ENCODE results near the gene UNC13B. TPM values are rescaled to one million over a fixed set of nuclear protein-coding genes. Genes with fewer than 3 reads are reported as not detected.

Gene UNC13B
- total and polyA plus RNA-seq, 2 donors (not counting 3 experiments of a cell fraction or from before 2014, with no cell fraction given) = 30.1 to 46.2 TPM

GRCh38 chr9:35286381-35286780 is 124.6 kb downstream of the UNC13B start:
- TF ChIP-seq MAX (IDR thresholded peaks at IDR 0.05; ENCODE audit: insufficient read depth, insufficient read length) (no peak), POLR2AphosphoS5 (IDR thresholded peaks at IDR 0.05; ENCODE audit: insufficient read depth, low read depth, low read length) (no peak), FOS (IDR thresholded peaks at IDR 0.05; ENCODE audit: borderline replicate concordance, insufficient read depth, low read length) (no peak), GATA2 (IDR thresholded peaks at IDR 0.05; ENCODE audit: insufficient read depth, insufficient read length, low read depth, low read length) (no peak), POLR2A (IDR thresholded peaks at IDR 0.05; ENCODE audit: low read depth, low read length) (no peak), EZH2 (IDR thresholded peaks at IDR 0.05; ENCODE audit: borderline replicate concordance, low read depth, low read length, severe bottlenecking) (no peak), MYC (IDR thresholded peaks at IDR 0.05; ENCODE audit: low read depth, low read length) (no peak), JUN (IDR thresholded peaks at IDR 0.05; ENCODE audit: borderline replicate concordance, insufficient read depth, insufficient read length, low read depth) (no peak)
- TF ChIP-seq, protein P1, sequence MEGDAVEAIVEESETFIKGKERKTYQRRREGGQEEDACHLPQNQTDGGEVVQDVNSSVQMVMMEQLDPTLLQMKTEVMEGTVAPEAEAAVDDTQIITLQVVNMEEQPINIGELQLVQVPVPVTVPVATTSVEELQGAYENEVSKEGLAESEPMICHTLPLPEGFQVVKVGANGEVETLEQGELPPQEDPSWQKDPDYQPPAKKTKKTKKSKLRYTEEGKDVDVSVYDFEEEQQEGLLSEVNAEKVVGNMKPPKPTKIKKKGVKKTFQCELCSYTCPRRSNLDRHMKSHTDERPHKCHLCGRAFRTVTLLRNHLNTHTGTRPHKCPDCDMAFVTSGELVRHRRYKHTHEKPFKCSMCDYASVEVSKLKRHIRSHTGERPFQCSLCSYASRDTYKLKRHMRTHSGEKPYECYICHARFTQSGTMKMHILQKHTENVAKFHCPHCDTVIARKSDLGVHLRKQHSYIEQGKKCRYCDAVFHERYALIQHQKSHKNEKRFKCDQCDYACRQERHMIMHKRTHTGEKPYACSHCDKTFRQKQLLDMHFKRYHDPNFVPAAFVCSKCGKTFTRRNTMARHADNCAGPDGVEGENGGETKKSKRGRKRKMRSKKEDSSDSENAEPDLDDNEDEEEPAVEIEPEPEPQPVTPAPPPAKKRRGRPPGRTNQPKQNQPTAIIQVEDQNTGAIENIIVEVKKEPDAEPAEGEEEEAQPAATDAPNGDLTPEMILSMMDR (IDR thresholded peaks at IDR 0.05; ENCODE audit: extremely low read depth in 1 of 2, insufficient read depth in 1 of 2, low read depth in 1 of 2, low read length in 2 of 2) = no peak
- no peak overlapping the region for H3K9ac ChIP-seq (replicated peaks; ENCODE audit: extremely low read depth, insufficient read depth, low read length)
- H3K4me3 ChIP-seq (replicated peaks in 1 of 3; ENCODE audit: insufficient read depth in 1 of 3, low read depth in 1 of 3, low read length in 3 of 3) = no peak overlapping the region
- H3K27ac ChIP-seq (ENCODE audit: insufficient read depth, low read depth, low read length) = no peak overlapping the region
- H2AFZ ChIP-seq (ENCODE audit: low read depth, low read length) = no peak overlapping the region
- dilution Hi-C loops (cut with MboI; ENCODE audit: extremely low pct_ligation_motif_present, low sequenced_read_pairs) = no loop called here
- H3K36me3 ChIP-seq (ENCODE audit: control insufficient read depth in 2 of 2, extremely low read depth in 1 of 2, insufficient read depth in 2 of 2, low read length in 2 of 2) = no peaks in the 10 kb centered on the region
- H3K27me3 ChIP-seq (ENCODE audit: control insufficient read depth in 2 of 2, insufficient read depth in 2 of 2, low read length in 2 of 2) = no peaks in the 10 kb centered on the region
- H3K9me1 ChIP-seq (replicated peaks; ENCODE audit: control insufficient read depth, extremely low read depth, insufficient read depth, low read length) = no peaks in the 10 kb centered on the region
- H3K79me2 ChIP-seq (ENCODE audit: control insufficient read depth, insufficient read depth, low read length) = no peaks in the 10 kb centered on the region
- no TSS peak for BruUV-seq (replicated peaks)
- no peak for FAIRE-seq
- H3K4me1 ChIP-seq (ENCODE audit: control insufficient read depth, extremely low read depth, insufficient read depth, low read length) = peaks cover 8% of the 10 kb centered on the region
- no peaks in the 10 kb centered on the region for H3K9me3 ChIP-seq (replicated peaks; ENCODE audit: control insufficient read depth, insufficient read depth, low read length)
- H4K20me1 ChIP-seq (replicated peaks; ENCODE audit: control insufficient read depth, extremely low read depth, insufficient read depth, low read length) = no peaks in the 10 kb centered on the region
- intact Hi-C loops (cut with micrococcal nuclease) = no loop called here
- DNase-seq (ENCODE audit: low read depth, low spot score) = no peak
- ChIA-PET POLR2A (no interaction called here), CTCF (interaction anchor here (1.1 to 1.9 kb wide), 4 partner anchors 9 to 99 kb away, joined by 3 to 5 read pairs (median 3); no protein-coding TSS in a partner anchor)
- H3K4me2 ChIP-seq (ENCODE audit: insufficient read depth, low read length) = no peak overlapping the region

All from endothelial cell of umbilical vein (primary cell).